GM21528 (cell line): ENCODE measurements around the gene NLRP12.
"Not testable (repeated sequence)": the region's sequence is repeated elsewhere in the genome, so short reads cannot be mapped to it uniquely, and the experiment has no call there.

Experiments
- ATAC-seq: cut with Tn5 transposase; IDR thresholded peaks from one replicate; pipeline ENCODE4 v1.9.1; 2021; ENCODE audit warnings: mild to moderate bottlenecking, moderate library complexity; ENCODE audit not compliant: unreplicated experiment, low FRiP score

The NLRP12 gene

DNA sequence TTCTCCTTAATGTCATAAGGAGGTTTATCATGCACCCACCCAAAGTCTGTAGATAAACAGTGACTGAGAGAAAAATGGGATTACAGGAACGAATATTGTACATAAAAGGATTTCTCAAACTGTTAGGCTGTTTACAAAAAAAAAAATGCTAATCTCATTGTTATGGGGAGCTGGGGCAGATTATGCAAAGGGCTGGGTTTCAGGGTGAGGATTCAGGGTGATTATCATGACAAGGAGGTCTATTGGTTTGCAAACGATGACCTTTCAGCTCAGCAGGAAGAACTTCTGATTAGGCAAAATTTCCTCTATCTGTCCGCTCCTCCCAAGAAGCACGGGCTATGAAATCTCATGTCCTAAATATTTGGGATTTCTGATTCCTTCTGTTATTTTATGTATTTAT lies 41.4 kb downstream of the NLRP12 start:
- ATAC-seq = no peak

DNA sequence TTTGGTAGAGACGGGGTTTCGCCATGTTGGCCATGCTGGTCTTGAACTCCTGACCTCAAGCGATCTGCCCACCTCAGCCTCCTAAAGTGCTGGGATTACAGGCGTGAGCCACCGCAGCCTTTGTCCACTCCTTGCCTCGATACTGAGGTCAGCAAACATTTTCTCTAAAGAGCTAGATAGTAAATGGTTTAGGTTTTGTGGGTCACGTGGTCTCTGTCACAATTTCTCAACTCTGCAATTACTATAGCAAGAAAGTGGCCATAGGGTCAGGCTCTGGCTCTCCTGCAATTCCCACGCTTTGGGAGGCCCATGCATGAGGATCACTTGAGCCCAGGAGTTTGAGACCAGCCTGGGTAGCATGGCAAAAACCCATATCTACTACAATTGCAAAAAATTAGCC lies 42.8 kb downstream of the NLRP12 start:
- not testable (repeated sequence) for ATAC-seq

DNA sequence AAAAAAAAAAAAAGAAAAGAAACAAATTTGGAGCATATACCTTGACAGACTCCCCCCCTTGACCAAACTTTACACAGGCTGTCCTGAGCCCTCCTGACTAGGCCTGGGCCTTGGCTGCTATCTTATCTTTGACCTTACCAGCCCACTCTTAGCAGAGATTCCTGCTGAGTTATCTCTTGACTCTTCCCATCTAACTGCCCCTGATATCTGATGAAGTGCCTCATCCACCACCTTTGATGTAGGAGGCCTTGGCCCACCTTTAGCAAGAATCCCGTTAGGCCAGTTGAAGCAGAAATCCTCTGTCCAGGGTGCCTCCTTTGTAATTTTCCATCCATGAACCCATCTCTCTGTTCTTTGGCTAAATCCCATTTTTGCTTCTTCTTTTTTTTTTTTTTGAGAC lies 43.6 kb downstream of the NLRP12 start:
- no peak for ATAC-seq

DNA sequence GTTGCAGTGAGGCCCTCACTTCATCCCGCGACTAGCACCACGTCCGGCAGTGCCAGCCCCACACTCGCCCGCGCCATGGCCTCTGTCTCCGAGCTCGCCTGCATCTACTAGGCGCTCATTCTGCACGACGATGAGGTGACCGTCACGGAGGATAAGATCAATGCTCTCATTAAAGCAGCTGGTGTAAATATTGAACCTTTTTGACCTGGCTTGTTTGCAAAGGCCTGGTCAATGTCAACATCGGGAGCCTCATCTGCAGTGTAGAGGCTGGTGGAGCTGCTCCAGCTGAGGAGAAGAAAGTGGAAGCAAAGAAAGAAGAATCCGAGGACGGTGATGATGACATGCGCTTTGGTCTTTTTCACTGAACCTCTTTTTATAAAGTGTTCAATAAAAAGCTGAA lies 48.6 kb downstream of the NLRP12 start:
- ATAC-seq = no peak

- not testable (repeated sequence) for ATAC-seq
Observed at GRCh38 chr19:53774491-53774890, 49.6 kb downstream of the NLRP12 start.

DNA sequence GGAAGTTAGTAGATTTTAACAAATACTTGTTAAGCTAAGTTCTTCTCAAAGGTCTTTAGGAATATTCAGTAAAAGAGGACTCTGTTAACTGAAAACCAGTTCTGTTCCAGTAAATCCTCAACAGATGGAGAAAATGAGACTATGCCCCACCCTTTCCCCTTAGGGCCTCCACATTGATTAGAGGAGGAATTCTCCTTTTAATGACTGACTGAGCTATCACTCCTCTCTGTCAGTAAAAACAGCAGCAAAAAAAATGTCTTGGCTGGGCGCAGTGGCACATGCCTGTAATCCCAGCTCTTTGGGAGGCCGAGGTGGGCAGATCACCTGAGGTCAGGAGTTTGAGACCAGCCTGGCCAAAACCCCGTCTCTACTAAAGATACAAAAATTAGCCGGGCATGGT lies 50.1 kb downstream of the NLRP12 start:
- no peak for ATAC-seq

- no peak for ATAC-seq
Observed at GRCh38 chr19:53772943-53773342, 51.2 kb downstream of the NLRP12 start.

DNA sequence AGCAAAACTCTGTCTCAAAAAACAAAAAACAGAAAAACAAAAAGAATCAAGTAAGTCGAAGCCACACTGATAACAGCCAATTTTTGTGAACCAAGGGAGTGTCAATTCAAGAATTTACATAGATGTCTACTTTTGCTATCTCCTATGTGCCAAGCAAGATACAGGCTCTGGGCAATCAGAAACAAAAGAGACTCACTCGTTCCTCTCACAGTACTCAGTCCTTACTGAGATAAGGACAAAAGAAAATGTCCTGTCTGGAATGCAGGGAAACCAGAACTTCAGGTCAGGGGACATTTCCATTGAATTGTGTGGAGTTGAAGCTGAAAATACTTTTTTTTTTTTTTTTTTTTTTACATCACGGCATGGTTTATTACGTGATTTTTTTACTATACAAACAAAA lies 53.0 kb downstream of the NLRP12 start:
- no peak for ATAC-seq

DNA sequence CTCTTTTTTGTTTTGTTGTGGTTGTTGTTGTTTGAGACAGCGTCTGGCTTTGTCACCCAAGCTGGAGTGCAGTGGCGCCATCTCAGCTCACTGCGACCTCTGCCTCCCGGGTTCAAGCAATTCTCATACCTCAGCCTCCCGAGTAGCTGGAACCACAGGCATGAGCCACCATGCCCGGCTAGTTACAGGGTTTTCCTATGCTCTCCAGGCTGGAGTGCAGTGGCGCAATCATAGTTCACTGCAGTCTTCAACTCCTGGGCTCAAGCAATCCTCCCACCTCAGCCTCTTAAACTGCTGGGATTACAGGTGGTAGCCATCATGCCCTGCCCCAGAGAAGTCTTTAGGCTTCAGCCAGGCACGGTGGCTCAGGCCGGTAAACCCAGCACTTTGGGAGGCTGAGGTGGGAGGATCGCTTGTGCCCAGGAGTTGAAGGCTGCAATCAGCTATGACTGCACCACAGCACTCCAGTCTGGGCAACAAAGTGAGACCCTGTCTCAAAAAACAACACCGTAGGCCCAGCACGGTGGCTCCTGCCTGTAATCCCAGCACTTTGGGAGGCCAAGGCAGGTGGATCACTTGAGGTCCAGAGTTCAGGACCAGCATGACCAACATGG lies 54.3 kb downstream of the NLRP12 start:
- ATAC-seq = not testable (repeated sequence)

GRCh38 chr19:53768401-53768800 lies 55.7 kb downstream of the NLRP12 start:
- no peak for ATAC-seq

GRCh38 chr19:53758991-53759390 lies 65.1 kb downstream of the NLRP12 start:
- not testable (repeated sequence) for ATAC-seq
